MM.1S (cell line): ENCODE results near the gene EPB41L1.
A peak's percentile ranks its signal among the peaks of the same experiment; 100 is the strongest.
"Not testable (repeated sequence)": the region's sequence is repeated elsewhere in the genome, so short reads cannot be mapped to it uniquely, and the experiment has no call there.

Experiments
- DNase-seq: peaks from one replicate; pipeline ENCODE4 v3.0.0-alpha.2; 2015
- H2AFZ ChIP-seq: fragments of 300-600 bp; sonication (generic); 2 replicates; pipeline ENCODE4 v1.6.0; 2016; ENCODE audit warnings: antibody characterized with exemption, low read length
- H3F3A ChIP-seq: fragments of 300-600 bp; sonication (generic); 2 replicates; pipeline ENCODE4 v1.6.1; 2016; ENCODE audit warnings: mild to moderate bottlenecking, antibody characterized with exemption, low read length, moderate library complexity, mixed read lengths; ENCODE audit not compliant: insufficient read depth
- H3K27ac ChIP-seq: fragments of 300-600 bp; sonication (generic); 2 replicates; pipeline ENCODE4 v1.5.1; 2016; ENCODE audit warnings: mild to moderate bottlenecking, low read length
- H3K27me3 ChIP-seq: fragments of 300-600 bp; sonication (generic); replicated peaks from 2 replicates; pipeline ENCODE4 v1.6.0; 2016; ENCODE audit warnings: low read length; ENCODE audit not compliant: insufficient read depth
- H3K36me3 ChIP-seq: fragments of 300-600 bp; sonication (generic); replicated peaks from 2 replicates; pipeline ENCODE4 v1.6.1; 2016; ENCODE audit warnings: mild to moderate bottlenecking, low read length, mixed read lengths; ENCODE audit not compliant: insufficient read depth
- H3K4me1 ChIP-seq: fragments of 300-600 bp; sonication (generic); 2 replicates; pipeline ENCODE4 v1.6.1; 2016; ENCODE audit warnings: low read length, mixed read lengths
- H3K4me2 ChIP-seq: fragments of 300-600 bp; sonication (generic); 2 replicates; pipeline ENCODE4 v1.6.0; 2016; ENCODE audit warnings: low read depth, low read length
- H3K4me3 ChIP-seq: fragments of 300-600 bp; sonication (generic); 2 replicates; pipeline ENCODE4 v1.5.1; 2016; ENCODE audit warnings: low read length, mixed read lengths
- H3K79me2 ChIP-seq: fragments of 300-600 bp; sonication (generic); 2 replicates; pipeline ENCODE4 v1.6.1; 2016; ENCODE audit warnings: mixed run types, low read length, mixed read lengths
- H3K9ac ChIP-seq: fragments of 300-600 bp; sonication (generic); 2 replicates; pipeline ENCODE4 v1.6.1; 2016; ENCODE audit warnings: low read length, mixed read lengths
- H3K9me2 ChIP-seq: fragments of 300-600 bp; sonication (generic); replicated peaks from 2 replicates; pipeline ENCODE4 v1.6.1; 2016; ENCODE audit warnings: mild to moderate bottlenecking, low read length, mixed read lengths; ENCODE audit not compliant: insufficient read depth
- H3K9me3 ChIP-seq: fragments of 300-600 bp; sonication (generic); replicated peaks from 2 replicates; pipeline ENCODE4 v1.6.1; 2016; ENCODE audit warnings: mild to moderate bottlenecking, low read length, mixed read lengths; ENCODE audit not compliant: insufficient read depth
- H4K20me1 ChIP-seq: fragments of 300-600 bp; sonication (generic); 2 replicates; pipeline ENCODE4 v1.6.1; 2016; ENCODE audit warnings: mild to moderate bottlenecking, low read length, moderate library complexity, mixed read lengths; ENCODE audit not compliant: insufficient read depth
- EZH2 ChIP-seq: fragments of 300-600 bp; sonication (generic); optimal IDR thresholded peaks from 2 replicates; pipeline ENCODE3; 2017; ENCODE audit warnings: low read depth, mild to moderate bottlenecking, antibody characterized with exemption, low read length, mixed read lengths
- EZH2phosphoT487 ChIP-seq: fragments of 300-600 bp; sonication (generic); IDR thresholded peaks from 2 replicates; pipeline ENCODE4 v1.6.1; 2018; ENCODE audit warnings: antibody characterized with exemption, low read length
- TF ChIP-seq, protein P1 (sequence below): fragments of 300-600 bp; sonication (generic); IDR thresholded peaks from 2 replicates; pipeline ENCODE4 v1.5.1; 2016; ENCODE audit warnings: antibody characterized with exemption, low read length, mixed read lengths

EPB41L1 gene

DNA sequence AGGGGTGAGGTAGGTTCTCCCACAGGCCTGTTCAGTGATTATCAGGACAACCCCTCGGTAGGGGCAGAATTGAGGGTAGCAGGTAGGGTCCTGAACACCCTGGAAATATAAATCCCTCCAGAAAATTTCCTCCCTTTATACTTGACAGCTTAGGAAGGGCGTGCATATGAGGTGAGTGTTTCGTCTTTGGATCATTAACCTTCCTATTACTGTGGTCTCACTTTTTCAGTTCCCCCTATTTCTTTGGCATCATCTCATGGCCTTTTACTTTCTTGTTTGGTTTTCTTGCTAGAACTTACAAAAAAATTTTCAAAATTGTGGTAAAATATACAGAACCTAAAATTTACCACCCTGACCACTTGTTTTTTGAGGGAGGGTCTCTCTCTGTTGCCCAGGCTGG lies 18.7 kb upstream of the EPB41L1 start:
- DNase-seq: no peak
- Histone ChIP-seq H4K20me1 (no peaks in the 10 kb centered on the region), H3F3A (peaks cover 7% of the 10 kb centered on the region; the same call in 1 of the 2 replicates), H3K79me2 (no peaks in the 10 kb centered on the region), H3K9me3 (no peaks in the 10 kb centered on the region), H3K4me1 (peaks cover 5% of the 10 kb centered on the region), H2AFZ (no peak overlapping the region), H3K27me3 (no peaks in the 10 kb centered on the region), H3K4me2 (no peak overlapping the region), H3K36me3 (no peaks in the 10 kb centered on the region), H3K4me3 (no peak overlapping the region), H3K9me2 (no peaks in the 10 kb centered on the region), H3K9ac (no peak overlapping the region), H3K27ac (no peak overlapping the region)
- TF ChIP-seq EZH2 (no peak), EZH2phosphoT487 (no peak)
- TF ChIP-seq, protein P1, sequence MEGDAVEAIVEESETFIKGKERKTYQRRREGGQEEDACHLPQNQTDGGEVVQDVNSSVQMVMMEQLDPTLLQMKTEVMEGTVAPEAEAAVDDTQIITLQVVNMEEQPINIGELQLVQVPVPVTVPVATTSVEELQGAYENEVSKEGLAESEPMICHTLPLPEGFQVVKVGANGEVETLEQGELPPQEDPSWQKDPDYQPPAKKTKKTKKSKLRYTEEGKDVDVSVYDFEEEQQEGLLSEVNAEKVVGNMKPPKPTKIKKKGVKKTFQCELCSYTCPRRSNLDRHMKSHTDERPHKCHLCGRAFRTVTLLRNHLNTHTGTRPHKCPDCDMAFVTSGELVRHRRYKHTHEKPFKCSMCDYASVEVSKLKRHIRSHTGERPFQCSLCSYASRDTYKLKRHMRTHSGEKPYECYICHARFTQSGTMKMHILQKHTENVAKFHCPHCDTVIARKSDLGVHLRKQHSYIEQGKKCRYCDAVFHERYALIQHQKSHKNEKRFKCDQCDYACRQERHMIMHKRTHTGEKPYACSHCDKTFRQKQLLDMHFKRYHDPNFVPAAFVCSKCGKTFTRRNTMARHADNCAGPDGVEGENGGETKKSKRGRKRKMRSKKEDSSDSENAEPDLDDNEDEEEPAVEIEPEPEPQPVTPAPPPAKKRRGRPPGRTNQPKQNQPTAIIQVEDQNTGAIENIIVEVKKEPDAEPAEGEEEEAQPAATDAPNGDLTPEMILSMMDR: no peak

DNA sequence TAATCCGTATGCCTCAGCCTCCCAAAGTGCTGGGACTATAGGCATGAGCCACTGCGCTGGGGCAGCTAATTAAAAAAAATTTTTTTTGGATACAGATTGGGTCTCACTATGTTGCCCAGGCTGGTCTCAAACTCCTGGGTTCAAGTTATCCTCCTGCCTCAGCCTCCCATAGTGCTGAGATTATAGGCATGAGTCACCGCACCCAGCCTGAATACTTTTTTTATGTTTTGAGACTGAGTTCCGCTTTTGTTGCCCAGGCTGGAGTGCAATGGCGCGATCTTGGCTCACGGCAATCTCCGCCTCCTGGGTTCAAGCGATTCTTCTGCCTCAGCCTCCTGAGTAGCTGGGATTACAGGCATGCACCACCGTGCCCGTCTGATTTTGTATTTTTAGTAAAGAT lies 17.2 kb upstream of the EPB41L1 start:
- not testable (repeated sequence) for DNase-seq, H3F3A ChIP-seq, H2AFZ ChIP-seq, H3K4me2 ChIP-seq, H3K27me3 ChIP-seq, H3K27ac ChIP-seq, H4K20me1 ChIP-seq, H3K79me2 ChIP-seq, H3K9me2 ChIP-seq, H3K4me3 ChIP-seq, H3K9me3 ChIP-seq, H3K36me3 ChIP-seq, H3K9ac ChIP-seq
- H3K4me1 ChIP-seq: peaks cover 15% of the 10 kb centered on the region

DNA sequence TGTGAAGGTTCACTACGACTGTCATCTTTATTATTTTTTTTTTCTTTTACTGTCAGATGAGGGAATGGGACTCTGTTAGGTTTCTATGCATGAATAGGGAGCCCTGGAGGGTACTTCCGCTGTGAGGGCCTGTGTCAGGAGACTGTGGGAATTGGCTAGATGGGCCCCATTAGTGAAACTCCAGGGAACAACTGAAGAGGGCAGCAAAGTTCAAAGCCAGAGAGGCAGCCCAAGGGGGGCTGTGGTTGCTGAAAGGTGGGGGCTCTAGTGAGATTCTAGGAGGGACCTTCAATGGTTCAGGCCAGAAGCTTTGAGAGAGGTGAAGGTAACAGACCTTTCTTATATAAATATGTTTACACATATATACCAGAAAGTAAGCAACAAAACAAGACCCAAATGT lies 13.2 kb upstream of the EPB41L1 start:
- H3K9ac ChIP-seq: no peak overlapping the region
- H3K27ac ChIP-seq: no peak overlapping the region
- no peaks in the 10 kb centered on the region for H4K20me1 ChIP-seq
- no peaks in the 10 kb centered on the region for H3K9me3 ChIP-seq
- H3K9me2 ChIP-seq: no peaks in the 10 kb centered on the region
- H3F3A ChIP-seq: peaks cover 33% of the 10 kb centered on the region
- TF ChIP-seq EZH2: no peak
- TF ChIP-seq, protein P1: peak; percentile 29
- TF ChIP-seq EZH2phosphoT487: no peak
- H3K4me1 ChIP-seq: peaks cover 46% of the 10 kb centered on the region
- no peak overlapping the region for H2AFZ ChIP-seq
- H3K79me2 ChIP-seq: 0 out of 2 replicates have a peak, but pooled peaks cover 2% of the 10 kb centered on the region
- H3K4me3 ChIP-seq: no peak overlapping the region
- H3K27me3 ChIP-seq: no peaks in the 10 kb centered on the region
- no peak overlapping the region for H3K4me2 ChIP-seq
- no peaks in the 10 kb centered on the region for H3K36me3 ChIP-seq
- no peak for DNase-seq

DNA sequence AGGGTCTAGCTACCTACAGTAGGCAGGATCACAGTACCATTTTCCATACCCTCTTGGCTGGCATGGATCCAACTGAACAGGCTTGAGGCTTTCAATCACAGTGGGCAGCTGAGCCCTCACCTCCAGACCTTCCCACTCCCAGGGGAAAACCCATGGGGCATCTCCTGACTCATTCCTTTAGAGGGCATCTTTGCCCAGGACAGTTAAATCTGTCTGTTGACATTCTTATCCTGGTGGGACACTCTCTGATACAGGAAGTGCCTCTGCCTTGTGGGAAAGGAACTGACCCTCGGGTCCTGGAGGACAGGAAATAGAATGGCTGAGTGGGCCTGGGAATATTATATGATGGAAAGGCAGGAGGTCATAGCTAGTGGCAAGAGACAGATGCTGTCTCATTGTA lies 10.2 kb upstream of the EPB41L1 start:
- Histone ChIP-seq H3K9ac (no peak overlapping the region), H3K27me3 (no peaks in the 10 kb centered on the region), H3K79me2 (0 out of 2 replicates have a peak, but pooled peaks cover 2% of the 10 kb centered on the region), H3K4me1 (peaks cover 57% of the 10 kb centered on the region), H3K36me3 (no peaks in the 10 kb centered on the region), H4K20me1 (no peaks in the 10 kb centered on the region), H3K4me3 (no peak overlapping the region), H3K27ac (no peak overlapping the region), H3K9me3 (no peaks in the 10 kb centered on the region), H3F3A (peaks cover 35% of the 10 kb centered on the region), H2AFZ (no peak overlapping the region), H3K4me2 (no peak overlapping the region), H3K9me2 (no peaks in the 10 kb centered on the region)
- TF ChIP-seq EZH2 (no peak), EZH2phosphoT487 (no peak)
- DNase-seq: no peak
